NCI-H2196 treated with DMSO at 0.1 percent for 48 hours (cell line): Measurements from ENCODE around the gene GNPTG.
A peak's percentile ranks its signal among the peaks of the same experiment; 100 is the strongest.

Experiments
- DNase-seq: peaks from one replicate; lab custom pipeline; 2025; ENCODE audit not compliant: unreplicated experiment; lab: John Stamatoyannopoulos, UW

Gene GNPTG

GRCh38 chr16:1392826-1393225, 41.1 kb downstream of the GNPTG start:
- no peak for DNase-seq

- no peak for DNase-seq
Measured at GRCh38 chr16:1393613-1394176, 42.0 kb downstream of the GNPTG start.

GRCh38 chr16:1394367-1394951, 42.7 kb downstream of the GNPTG start:
- DNase-seq: no peak

GRCh38 chr16:1395444-1396031, 43.8 kb downstream of the GNPTG start:
- no peak for DNase-seq

GRCh38 chr16:1397779-1398178, 46.0 kb downstream of the GNPTG start:
- DNase-seq: no peak

- no peak for DNase-seq
Measured at GRCh38 chr16:1398351-1398750, 46.6 kb downstream of the GNPTG start.

GRCh38 chr16:1398826-1399581, 47.3 kb downstream of the GNPTG start:
- no peak for DNase-seq

- DNase-seq: no peak
Measured at GRCh38 chr16:1401061-1401757, 49.5 kb downstream of the GNPTG start.

- no peak for DNase-seq
Measured at GRCh38 chr16:1401758-1402154, 50.0 kb downstream of the GNPTG start.

- no peak for DNase-seq
Measured at GRCh38 chr16:1403036-1403435, 51.3 kb downstream of the GNPTG start.

GRCh38 chr16:1403733-1404132, 52.0 kb downstream of the GNPTG start:
- no peak for DNase-seq

- DNase-seq: no peak
Measured at GRCh38 chr16:1407753-1408152, 56.0 kb downstream of the GNPTG start.

GRCh38 chr16:1408171-1408837, 56.6 kb downstream of the GNPTG start:
- DNase-seq: peak; percentile 64

GRCh38 chr16:1412847-1413246, 61.1 kb downstream of the GNPTG start:
- DNase-seq: no peak
